Islet precursor cell (in vitro differentiated cells): ENCODE measurements around the gene ELP6.

Experiments
- DNase-seq: peaks from one replicate; pipeline ENCODE4 v3.0.0-alpha.2; 2018

Gene ELP6

GRCh38 chr3:47455806-47456452 is 57.6 kb downstream of the ELP6 start:
- DNase-seq: peak; percentile 7

GRCh38 chr3:47452453-47453215 is 60.9 kb downstream of the ELP6 start:
- peak; percentile 23 for DNase-seq
